ENCODE results near the gene SEC16A.

DNA sequence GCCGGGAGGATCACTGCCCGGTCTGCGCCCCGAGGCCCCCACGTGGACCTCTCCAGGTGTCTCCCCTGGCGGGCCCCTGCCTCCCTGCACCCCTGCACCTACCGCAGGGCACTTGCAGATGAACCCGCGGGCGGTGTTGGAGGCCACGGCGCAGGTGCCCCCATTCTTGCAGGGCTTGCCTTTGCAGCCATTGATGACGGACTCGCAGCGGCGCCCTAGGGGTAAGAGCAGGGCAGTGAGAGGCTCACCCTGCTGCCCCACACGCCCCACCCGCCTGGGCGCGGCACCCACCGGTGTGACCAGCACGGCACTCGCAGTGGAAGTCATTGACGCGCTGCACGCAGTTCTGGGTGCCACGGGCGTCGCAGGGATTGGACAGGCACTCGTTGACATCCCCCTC lies 23.6 kb upstream of the SEC16A start:
- TF ChIP-seq, protein P1, sequence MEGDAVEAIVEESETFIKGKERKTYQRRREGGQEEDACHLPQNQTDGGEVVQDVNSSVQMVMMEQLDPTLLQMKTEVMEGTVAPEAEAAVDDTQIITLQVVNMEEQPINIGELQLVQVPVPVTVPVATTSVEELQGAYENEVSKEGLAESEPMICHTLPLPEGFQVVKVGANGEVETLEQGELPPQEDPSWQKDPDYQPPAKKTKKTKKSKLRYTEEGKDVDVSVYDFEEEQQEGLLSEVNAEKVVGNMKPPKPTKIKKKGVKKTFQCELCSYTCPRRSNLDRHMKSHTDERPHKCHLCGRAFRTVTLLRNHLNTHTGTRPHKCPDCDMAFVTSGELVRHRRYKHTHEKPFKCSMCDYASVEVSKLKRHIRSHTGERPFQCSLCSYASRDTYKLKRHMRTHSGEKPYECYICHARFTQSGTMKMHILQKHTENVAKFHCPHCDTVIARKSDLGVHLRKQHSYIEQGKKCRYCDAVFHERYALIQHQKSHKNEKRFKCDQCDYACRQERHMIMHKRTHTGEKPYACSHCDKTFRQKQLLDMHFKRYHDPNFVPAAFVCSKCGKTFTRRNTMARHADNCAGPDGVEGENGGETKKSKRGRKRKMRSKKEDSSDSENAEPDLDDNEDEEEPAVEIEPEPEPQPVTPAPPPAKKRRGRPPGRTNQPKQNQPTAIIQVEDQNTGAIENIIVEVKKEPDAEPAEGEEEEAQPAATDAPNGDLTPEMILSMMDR (IDR thresholded peaks at IDR 0.05; ENCODE audit: insufficient read depth, low read depth, low read length): no peak
- TF ChIP-seq EZH2 (IDR thresholded peaks at IDR 0.05; ENCODE audit: insufficient read depth, low read length): no peak
